HEK293 (cell line): ENCODE measurements around the gene PARP8.

Experiments used
- CTCF ChIP-seq: fragments of 450-650 bp; formaldehyde crosslinking; IDR thresholded peaks from 2 replicates; pipeline ENCODE4 v1.5.1; 2016; ENCODE audit warnings: missing biosample characterization, missing genetic modification characterization
- HOXA7 ChIP-seq: sonication (generic); formaldehyde crosslinking; IDR thresholded peaks from 2 replicates; pipeline ENCODE4 v1.8.1; 2022; ENCODE audit warnings: missing genetic modification reagents, borderline replicate concordance
- KLF10 ChIP-seq: fragments of 450-650 bp; IDR thresholded peaks from 2 replicates; pipeline ENCODE4 v1.5.1; 2018; ENCODE audit warnings: missing biosample characterization, mild to moderate bottlenecking, missing genetic modification characterization
- REST ChIP-seq: fragments of 450-650 bp; formaldehyde crosslinking; IDR thresholded peaks from 2 replicates; pipeline ENCODE4 v1.5.1; 2016; ENCODE audit warnings: missing biosample characterization, missing genetic modification characterization
- ZBTB8A ChIP-seq: fragments of 450-650 bp; formaldehyde crosslinking; IDR thresholded peaks from 2 replicates; pipeline ENCODE4 v1.5.1; 2016; ENCODE audit warnings: missing biosample characterization, missing genetic modification characterization
- ZFHX2 ChIP-seq: fragments of 450-650 bp; formaldehyde crosslinking; conservative IDR thresholded peaks from 2 replicates; pipeline ENCODE4 v1.5.1; 2016; ENCODE audit warnings: missing biosample characterization, missing genetic modification characterization
- ZNF513 ChIP-seq: fragments of 450-650 bp; IDR thresholded peaks from 2 replicates; pipeline ENCODE4 v1.5.1; 2018; ENCODE audit warnings: missing biosample characterization, missing genetic modification characterization
- ZSCAN5A ChIP-seq: fragments of 450-650 bp; formaldehyde crosslinking; IDR thresholded peaks from 2 replicates; pipeline ENCODE4 v1.5.1; 2016; ENCODE audit warnings: missing biosample characterization, missing genetic modification characterization

GRCh38 chr5:50702615-50703366 lies 36.4 kb downstream of the PARP8 start:
- TF ChIP-seq ZFHX2 (tag by site-specific recombination) = no peak
- no peak for TF ChIP-seq ZSCAN5A (tag by site-specific recombination)
- no peak for TF ChIP-seq CTCF (tag by site-specific recombination)
- TF ChIP-seq ZNF513 (tag by site-specific recombination) = no peak
- TF ChIP-seq REST = no peak
- TF ChIP-seq KLF10 = no peak
- no peak for TF ChIP-seq HOXA7 (CRISPR knock-in tag)
- no peak for TF ChIP-seq ZBTB8A (tag by site-specific recombination)
